Fibroblast of pulmonary artery (primary cell): ENCODE data around the gene MAGI3.

Experiments
- DNase-seq: peaks from one replicate; pipeline ENCODE4 v3.0.0-alpha.2; 2010; ENCODE audit warnings: low read depth
- H3K4me3 ChIP-seq: replicated peaks from 2 replicates; pipeline ENCODE4 v1.5.1; 2011; ENCODE audit warnings: low read depth, mild to moderate bottlenecking, control low read depth, low read length, moderate library complexity
- TF ChIP-seq, protein P1 (sequence below): IDR thresholded peaks from 2 replicates; pipeline ENCODE4 v1.5.1; 2011; ENCODE audit warnings: mild to moderate bottlenecking, control low read depth, low read length, inconsistent platforms; ENCODE audit errors: missing control alignments

MAGI3 gene

DNA sequence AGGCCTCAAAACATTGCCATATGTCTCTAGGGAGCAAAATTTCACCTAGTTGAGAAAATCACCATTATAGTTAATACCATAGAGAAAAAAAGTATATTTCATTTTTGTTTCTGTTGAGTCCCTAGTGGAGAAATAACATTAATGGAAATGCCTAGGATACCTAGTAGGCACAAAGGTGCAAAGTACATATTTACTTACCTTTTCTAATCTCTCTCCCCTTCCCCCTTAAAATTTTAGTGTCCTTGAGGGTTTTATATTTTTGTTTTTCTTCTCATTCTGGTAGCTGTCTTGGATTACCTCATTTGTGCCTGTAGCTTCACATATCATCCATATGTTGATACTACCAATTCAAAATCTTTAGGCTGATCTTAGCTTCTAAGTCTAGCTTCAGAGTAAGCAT is 127.0 kb downstream of the MAGI3 start:
- TF ChIP-seq, protein P1, sequence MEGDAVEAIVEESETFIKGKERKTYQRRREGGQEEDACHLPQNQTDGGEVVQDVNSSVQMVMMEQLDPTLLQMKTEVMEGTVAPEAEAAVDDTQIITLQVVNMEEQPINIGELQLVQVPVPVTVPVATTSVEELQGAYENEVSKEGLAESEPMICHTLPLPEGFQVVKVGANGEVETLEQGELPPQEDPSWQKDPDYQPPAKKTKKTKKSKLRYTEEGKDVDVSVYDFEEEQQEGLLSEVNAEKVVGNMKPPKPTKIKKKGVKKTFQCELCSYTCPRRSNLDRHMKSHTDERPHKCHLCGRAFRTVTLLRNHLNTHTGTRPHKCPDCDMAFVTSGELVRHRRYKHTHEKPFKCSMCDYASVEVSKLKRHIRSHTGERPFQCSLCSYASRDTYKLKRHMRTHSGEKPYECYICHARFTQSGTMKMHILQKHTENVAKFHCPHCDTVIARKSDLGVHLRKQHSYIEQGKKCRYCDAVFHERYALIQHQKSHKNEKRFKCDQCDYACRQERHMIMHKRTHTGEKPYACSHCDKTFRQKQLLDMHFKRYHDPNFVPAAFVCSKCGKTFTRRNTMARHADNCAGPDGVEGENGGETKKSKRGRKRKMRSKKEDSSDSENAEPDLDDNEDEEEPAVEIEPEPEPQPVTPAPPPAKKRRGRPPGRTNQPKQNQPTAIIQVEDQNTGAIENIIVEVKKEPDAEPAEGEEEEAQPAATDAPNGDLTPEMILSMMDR: no peak
- no peak for DNase-seq
- no peak overlapping the region for H3K4me3 ChIP-seq

DNA sequence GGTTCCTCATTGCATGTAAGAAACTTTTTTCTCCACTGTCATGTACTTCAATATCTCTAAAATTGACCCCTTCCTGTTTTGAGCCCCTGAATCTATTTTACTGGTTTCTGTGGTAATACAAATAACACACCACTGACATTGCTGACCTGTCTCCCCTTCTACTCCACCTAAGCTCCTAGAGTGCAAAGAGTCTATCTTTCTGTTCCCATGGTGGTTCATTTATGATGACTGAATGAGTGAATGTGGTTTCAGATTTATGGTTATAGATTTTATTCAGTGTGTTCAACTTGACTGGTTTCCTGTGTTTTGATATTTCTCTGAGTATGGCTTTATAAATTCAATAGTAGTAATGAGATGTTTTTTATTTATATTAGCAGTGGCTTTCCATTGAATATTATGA is 127.7 kb downstream of the MAGI3 start:
- TF ChIP-seq, protein P1: no peak
- no peak overlapping the region for H3K4me3 ChIP-seq
- DNase-seq: no peak

DNA sequence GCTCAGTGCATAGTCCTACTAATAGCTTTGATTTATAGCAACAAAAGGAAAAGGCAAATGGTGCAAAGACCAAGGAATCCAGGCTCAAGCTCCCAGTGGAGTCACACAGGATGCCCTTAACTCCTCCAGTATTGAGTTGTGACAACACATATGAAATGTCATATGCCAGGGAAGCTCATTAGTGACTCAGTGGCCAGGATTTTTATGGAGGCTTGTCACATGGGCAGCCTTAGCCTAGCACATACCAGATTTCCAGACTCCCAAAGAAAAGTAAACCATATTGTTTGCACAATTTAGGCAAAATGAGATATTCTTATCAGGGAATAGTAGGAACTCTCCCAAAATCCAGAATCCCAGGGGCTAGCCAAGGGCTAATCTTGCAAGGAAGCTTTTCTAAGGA is 129.2 kb downstream of the MAGI3 start:
- H3K4me3 ChIP-seq: no peak overlapping the region
- TF ChIP-seq, protein P1: no peak
- peak; percentile 29 for DNase-seq

DNA sequence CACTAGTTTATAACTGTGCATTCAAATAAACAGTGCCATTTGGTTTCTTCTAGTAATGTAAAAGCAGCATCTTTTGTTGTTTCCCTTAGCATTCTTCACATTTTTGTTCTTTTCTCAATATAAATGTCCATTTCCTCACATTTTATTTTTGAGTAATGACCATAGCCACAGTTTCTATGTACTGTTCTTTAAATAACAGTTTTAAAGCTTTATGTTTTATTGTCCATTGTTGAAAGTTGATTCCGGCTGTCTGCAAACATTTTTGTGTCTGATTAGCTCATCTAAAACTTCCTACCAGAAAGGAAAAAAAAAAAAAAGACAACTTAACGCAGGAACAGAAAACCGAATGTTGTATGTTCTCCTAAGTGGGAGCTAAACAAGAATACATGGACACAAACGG is 139.7 kb downstream of the MAGI3 start:
- peak; percentile 20 for DNase-seq
- H3K4me3 ChIP-seq: no peak overlapping the region
- TF ChIP-seq, protein P1: no peak

DNA sequence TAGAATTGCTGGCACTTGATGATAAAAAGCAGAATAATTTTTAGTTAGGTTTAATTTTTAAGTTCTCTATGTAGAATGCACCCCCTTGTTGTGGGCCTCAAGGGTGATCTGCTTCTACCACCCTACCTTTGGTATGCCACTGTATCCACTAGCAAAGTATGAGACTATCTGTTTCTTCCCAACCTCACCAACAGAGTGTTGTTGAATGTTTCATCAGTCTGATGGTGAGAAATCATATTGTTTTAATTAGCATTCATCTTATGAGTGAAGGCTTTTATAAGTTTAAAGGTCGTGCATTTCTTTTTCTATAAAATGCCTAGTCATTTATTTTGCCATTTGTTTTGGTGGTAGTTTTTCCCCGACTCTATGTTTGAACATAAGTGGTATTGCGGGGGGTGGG is 141.0 kb downstream of the MAGI3 start:
- no peak overlapping the region for H3K4me3 ChIP-seq
- no peak for DNase-seq
- TF ChIP-seq, protein P1: no peak

DNA sequence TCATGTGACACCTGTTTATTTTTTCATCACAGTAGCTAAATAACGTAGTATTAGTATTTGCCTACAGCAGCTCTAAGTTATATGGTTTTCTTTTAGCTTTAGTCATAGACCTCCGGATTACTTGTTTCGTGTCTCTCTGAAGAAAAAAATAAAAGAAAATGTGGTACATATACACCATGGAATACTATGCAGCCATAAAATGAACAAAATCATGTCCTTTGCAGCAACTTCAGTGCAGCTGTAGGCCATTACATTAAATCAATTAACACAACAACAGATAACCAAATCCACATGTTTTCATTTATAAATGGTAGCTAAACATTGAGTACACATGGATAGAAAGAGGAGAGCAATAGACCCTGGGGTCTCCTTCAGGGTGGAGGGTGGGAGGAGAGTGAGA is 142.7 kb downstream of the MAGI3 start:
- H3K4me3 ChIP-seq: no peak overlapping the region
- DNase-seq: no peak
- TF ChIP-seq, protein P1: no peak

DNA sequence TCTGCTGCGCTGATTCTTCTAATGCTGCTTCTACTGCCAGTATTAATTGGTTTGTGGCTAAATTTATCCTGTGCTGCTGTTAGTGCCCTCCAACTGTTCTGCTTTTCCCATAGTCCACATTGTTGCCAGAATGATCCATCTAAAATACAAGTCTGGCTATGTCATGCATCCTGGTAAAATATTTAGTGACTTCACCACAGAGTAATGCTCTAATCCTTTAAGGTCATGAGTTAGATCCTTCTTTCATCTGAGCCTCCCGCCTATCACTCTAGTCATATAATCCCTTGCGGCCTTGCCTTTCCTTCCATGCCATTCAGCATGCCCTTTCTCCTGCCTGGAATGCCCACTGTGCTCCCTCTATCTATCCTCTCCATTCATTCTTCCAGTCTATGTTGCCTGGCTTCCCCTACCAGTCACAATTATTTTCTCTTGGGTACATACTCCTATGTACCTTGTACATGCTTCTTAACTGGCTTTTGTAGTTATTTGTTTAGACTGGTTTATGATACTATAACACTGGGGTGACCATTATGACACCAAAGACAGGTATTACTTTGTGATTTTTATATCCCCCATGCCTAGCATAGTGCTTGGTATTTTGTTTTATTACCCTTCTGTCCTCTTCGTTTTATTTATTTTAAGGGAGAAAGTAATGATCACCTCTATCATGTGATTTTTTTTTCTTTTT is 144.0 kb downstream of the MAGI3 start:
- peak; percentile 48 for DNase-seq
- TF ChIP-seq, protein P1: no peak
- H3K4me3 ChIP-seq: no peak overlapping the region
